ENCODE results near the gene MS4A4E.
"Not testable (repeated sequence)": the region's sequence is repeated elsewhere in the genome, so short reads cannot be mapped to it uniquely, and the experiment has no call there.

Gene MS4A4E

DNA sequence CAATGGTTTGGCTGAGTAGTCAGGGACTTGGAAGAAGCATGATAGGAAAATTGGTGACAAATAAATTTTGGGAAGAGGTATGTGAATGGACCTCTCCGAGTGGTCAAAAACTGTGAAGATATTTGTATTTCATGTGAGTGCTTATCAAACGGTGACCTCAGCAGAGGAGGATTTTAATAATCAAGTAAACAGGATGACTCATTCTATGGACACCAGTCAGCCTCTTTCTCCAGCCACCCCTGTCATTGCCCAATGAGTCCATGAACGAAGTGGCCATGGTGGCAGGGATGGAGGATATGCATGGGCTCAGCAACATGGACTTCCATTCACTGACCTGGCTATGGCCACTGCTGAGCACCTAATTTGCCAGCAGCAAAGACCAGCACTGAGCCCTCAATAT, 21.2 kb downstream of the MS4A4E start:
- peak; percentile 16 to 40 (median 28) for DNase-seq

DNA sequence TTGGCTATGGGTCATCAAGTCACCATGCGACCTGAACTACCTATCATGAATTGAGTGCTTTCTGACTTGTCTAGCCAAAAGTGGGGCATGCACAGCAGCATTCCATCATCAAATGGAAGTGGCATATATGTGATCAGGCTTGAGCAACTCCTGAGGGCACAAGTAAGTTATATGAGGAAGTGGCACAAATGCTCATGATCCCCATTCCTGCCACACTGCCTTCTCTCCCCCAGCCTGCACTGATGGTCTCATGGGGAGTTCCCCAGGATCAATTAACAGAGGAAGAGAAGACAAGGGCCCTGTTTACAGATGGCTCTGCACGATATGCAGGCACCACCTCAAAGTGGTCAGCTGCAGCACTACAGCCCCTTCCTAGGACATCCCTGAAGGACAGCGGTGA, 21.8 kb downstream of the MS4A4E start:
- peak; percentile 58 to 77 (median 69) for DNase-seq

DNA sequence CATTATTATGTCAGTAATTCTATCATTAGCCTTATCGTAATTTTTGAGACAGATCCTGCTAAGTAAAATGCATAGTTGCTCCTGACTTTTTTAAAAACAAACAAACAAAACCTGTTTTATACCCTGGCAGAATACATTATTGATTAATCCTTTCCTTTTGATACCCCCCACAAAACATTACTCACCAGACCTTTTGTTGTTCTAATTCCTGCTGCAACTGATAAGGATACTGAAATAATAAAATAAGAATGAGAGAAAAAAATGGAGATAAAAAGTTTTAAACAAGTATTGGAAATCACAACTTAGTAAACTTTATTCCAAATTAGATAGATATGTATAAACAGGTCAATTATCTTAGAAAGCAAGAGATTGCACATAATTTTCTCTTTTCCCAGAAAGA, 28.6 kb downstream of the MS4A4E start:
- no peak for DNase-seq

DNA sequence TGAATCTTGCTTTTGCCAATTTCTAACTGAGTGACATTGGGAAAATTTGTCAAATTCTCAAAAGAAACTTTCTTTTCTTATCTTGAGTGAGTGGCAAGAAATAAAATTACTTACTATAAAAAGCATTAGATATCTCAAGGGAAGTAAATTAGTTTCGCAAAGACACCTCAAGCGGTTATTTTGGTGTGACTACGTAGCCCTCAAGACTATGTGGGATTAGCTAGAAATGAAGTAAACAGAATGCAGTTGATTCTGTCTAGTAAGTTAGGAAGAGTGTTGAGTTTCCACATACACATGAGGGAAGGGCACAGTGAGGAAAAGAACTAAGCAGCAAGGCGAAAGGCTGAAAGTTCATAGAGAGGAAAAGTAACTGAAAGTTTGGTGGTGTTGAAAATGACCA, 31.7 kb downstream of the MS4A4E start:
- DNase-seq: no peak

- DNase-seq: no peak
Measured at GRCh38 chr11:60209977-60210376, 33.0 kb downstream of the MS4A4E start.

DNA sequence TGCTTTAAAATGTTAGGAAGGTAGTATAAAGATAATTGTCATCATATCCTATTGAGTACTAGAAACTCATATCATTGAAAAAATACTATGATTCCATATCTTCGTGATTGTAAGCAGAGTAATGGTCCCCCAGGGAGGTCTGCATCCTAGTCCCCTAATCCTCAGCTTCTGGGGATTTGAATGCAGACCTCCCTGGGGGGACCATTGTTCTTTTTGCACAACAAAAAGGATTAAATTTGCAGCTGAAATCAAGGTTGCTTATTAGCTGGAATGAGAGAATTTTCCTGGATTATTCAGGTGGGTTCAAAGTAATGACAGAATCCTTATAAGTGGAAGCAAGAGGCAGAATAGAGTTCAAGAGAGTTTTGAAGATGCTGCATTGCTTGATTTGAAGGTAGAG, 34.0 kb downstream of the MS4A4E start:
- no peak for DNase-seq

DNA sequence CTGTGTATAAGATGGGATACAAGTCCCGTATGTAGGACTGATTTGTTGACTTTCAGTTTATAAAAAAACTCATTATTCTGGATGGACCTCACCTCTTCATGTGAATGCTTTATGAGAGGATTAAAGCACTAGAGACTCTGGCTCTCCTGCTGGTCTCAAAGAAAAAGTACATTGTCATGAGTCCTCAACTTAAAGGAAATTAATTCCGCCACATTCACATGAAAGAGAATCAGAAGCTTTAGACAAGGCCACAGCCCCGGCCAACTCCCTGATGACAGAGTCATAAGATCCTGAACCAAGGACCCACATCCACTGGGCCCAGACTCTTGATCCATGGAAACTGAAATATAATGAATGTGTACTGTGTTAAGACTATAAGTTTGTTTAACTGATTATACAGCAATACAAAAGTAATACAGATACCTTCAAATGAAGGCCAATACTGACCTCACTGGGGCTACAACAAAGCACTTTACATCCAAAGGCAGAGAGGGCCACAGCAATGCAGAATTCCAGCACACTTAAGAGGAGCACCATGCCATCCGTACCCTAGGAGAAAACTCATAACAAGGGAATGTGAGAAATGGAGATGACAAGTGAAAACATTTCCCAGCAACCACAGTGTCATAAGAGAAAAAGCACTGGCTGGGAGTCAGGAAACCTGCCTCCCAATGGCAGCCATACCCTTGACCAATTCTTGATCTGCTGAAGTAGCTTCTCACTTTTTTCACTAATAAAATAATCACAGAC, 34.6 kb downstream of the MS4A4E start:
- no peak for DNase-seq

DNA sequence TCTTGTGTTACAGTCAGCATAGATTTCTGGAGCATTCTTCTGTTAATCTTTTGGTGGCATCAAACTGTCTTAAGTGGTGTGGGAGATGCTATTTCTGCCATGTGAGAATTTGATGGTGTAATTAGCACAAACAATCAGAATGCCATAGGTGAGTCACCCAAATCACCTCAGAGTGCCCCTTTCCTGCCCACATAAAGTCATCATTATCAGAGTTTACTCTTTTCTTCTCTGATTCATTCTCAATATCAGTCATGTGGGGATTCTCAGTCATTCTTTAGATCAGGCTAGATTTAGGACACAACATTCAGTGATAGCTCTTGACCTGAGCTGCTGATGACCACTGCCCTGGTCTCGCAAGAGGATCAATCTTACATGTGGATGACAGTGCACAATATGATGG, 36.3 kb downstream of the MS4A4E start:
- no peak for DNase-seq

- DNase-seq: peak in 2 of 4 experiments; percentile 55 to 61
Measured at GRCh38 chr11:60204922-60205321, 38.0 kb downstream of the MS4A4E start.

DNA sequence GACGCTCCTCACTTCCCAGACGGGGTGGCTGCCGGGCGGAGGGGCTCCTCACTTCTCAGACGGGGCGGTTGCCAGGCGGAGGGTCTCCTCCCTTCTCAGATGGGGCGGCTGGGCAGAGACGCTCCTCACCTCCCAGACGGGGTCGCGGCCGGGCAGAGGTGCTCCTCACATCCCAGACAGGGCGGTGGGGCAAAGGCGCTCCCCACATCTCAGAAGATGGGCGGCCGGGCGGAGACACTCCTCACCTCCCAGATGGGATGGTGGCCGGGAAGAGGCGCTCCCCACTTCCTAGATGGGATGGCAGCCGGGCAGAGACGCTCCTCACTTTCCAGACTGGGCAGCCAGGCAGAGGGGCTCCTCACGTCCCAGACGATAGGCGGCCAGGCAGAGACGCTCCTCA, 41.6 kb downstream of the MS4A4E start:
- not testable (repeated sequence) for DNase-seq

DNA sequence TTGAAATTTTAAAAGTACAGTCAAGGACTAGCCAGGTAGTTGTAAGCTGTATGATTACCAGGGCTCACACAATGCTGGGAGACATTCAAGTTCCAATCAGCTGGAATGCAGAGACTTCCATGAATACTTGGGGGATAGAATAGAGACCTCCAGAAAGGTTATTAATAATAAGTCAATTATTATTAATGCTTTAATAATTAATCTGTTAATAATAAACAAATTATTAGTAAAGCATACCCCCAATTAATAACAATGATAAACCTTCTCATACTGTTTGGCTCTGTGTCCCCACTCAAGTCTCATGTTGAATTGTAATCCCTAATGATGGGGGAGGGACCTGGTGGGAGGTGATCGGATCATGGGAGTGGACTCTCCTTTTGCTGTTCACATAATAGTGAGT, 45.5 kb downstream of the MS4A4E start:
- DNase-seq: no peak

GRCh38 chr11:60195923-60196368, 47.0 kb downstream of the MS4A4E start:
- peak; percentile 44 to 87 (median 62) for DNase-seq

- peak; percentile 23 to 43 (median 36) for DNase-seq
Measured at GRCh38 chr11:60194511-60194910, 48.4 kb downstream of the MS4A4E start.

DNA sequence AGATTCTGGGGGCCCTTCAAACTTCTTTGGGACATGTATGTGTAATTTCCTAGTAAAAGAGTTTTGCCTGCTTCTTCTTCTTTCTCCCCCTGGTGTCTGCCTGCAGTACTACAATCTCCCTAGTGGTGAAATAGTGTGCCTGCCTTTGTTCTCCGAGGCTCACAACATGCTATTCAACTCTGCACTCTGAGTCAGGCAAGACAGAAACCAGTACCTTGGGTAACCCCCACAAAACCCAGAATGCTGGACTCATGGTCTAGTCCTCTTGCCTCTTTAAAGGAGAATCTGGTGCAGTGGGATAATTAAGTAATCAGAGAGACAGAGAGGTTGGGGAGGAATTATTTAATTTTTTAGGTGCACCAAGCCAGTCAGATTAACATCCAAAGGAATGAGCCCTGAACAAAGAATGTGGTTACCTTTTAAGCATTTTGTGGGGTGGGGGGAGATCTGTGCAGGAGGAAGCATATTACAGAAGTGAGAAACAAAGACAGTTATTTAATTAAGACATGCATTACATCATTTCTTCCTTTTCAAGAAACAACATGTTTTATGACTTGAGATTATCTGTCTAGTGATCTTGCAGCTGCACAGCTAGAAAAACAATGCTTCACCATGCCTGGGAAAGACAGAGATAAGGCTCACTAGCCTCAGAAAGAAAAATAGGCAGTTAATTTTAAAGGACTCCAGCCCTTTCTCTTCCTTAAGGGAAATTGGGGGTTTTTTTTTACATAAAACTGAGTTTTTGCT, 49.1 kb downstream of the MS4A4E start:
- DNase-seq: peak; percentile 74 to 79 (median 77)

GRCh38 chr11:60192564-60192963, 50.4 kb downstream of the MS4A4E start:
- DNase-seq: not testable (repeated sequence)

- DNase-seq: peak; percentile 53 to 83 (median 78)
Measured at GRCh38 chr11:60188481-60188880, 54.5 kb downstream of the MS4A4E start.

DNA sequence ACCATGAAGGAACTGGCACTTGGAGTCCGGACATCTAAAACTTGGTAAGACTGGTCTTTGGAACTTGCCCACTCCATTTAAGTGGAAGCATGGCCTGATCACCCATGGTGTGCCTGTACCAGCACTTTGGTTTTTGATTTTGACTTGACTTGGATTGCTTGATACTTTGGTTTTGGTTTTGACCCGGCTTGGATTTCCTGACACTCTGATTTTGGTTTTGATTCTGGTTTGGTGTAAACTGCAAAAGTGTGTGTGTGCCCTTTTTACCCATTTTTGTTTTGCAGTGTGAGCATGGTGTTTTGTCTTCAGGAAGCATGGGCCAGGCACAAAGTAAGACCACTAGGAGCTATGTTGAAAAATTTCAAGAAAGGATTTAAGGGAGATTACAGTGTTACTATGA, 56.8 kb downstream of the MS4A4E start:
- not testable (repeated sequence) for DNase-seq

- DNase-seq: not testable (repeated sequence)
Measured at GRCh38 chr11:60185512-60185827, 57.5 kb downstream of the MS4A4E start.

DNA sequence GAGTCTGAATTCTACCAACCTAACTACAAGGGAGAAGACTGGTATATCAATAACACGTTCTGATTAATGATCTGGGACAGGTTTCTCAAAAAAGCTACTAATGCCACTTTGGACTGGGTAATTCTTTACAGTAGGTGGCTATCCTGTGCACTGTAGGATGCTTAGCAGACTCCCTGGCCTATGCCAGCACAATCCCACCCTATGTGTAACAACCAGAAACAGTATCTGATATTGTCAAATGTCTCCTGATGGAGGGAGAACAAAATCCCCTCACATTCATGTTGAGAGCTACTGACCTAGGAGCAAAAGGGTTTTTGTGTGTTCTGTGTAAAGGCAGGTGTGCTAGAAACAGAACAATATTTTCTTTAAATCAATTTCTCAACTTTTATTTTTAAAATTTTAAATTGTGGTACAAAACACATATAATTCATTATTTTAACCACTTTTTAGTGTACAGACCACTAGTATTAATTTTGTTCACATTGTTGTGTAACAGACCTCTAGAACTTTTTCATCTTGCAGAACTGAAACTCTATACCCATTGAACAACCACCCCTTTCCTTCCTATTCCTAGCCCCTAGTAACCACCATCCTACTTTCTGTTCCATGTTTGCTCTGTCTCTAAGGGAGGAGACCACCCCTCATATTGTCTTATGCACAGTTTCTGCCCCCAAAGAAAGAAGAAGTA, 58.0 kb downstream of the MS4A4E start:
- peak; percentile 36 to 80 (median 62) for DNase-seq

GRCh38 chr11:60183591-60184205, 59.2 kb downstream of the MS4A4E start:
- peak in 3 of 4 experiments; percentile 51 to 69 (median 64) for DNase-seq

DNA sequence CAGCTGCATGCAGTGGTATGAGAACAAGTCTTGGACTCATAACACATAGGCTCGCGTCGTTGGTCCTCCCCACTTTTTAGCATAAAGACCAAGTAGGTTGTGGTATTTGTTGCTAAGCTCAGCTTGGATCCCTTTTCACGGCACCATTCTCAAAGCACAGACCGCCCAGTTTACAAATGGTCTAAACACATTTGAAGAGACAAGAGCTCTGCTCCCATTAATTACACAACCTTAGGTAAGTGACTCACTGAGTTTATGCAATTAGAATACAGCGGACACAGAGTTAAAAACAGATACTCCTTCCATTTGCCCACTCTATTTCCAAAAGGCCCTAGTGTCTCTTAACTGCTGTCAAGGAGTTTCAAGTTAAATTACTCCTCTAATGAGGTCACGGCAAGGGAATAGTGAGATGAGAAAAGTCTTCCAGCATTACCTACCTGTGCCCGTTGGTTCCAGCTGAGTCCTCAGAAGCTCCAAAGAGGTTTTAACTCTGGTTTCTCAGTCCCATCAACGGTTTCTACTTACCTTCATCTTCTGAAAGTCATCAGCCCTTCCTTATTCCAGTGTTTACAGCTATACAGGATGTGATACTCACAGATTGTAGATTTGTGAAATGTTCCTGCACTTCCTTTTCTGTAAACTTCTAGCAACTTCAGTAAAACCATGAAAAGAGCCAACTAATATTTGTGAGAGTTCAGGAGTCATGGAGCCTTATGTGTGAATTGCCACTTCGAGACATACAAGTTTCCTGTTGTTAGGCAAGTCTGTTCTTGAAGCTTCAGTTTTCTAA, 60.2 kb downstream of the MS4A4E start, which contains the start of gene MS4A6A:
MS4A6A (minus strand) TSS at position 543 of the 790 bp plus-strand sequence. CDS start 1,356 bp downstream, outside the sequence.
- DNase-seq: peak; percentile 36 to 82 (median 58)

GRCh38 chr11:60175860-60176275, 67.1 kb downstream of the MS4A4E start:
- no peak for DNase-seq

Data from suppressor macrophage (primary cell).